ENCODE data around the gene PTPRG. TPM values are rescaled to one million over a fixed set of nuclear protein-coding genes. Genes with fewer than 3 reads are reported as not detected.

Gene PTPRG
- total RNA-seq, 1 donor from 2014 or later: 77.2 TPM

DNA sequence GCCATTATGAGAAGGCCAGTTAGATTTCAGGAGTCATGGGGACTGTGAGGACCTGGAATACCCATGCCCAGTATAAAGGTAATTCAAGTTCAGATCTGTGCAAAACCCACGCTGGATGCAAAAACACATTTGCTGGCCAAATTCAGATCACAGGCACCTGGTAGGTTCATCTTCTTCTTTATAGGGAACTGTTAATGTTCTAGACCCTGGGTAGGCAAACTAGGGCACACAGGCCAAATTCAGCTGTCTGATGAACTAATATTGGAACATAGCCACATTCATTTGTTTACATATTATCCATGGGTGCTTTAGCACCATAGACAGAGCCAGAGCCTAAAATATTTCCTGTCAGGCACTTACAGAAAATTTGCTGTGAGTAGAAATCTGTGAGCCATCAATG is 241.4 kb downstream of the PTPRG start:
- Mint-ChIP-seq H3K4me1 (ENCODE audit: unreplicated experiment) (peaks cover 33% of the 10 kb centered on the region), H3K4me3 (no peak overlapping the region), H3K36me3 (peaks cover 5% of the 10 kb centered on the region), H3K9me3 (no peaks in the 10 kb centered on the region), H3K27me3 (peaks cover 2% of the 10 kb centered on the region), H3K27ac (no peak overlapping the region)
- DNase-seq (ENCODE audit: extremely low spot score, unreplicated experiment): no peak
- TF ChIP-seq CTCF (conservative IDR thresholded peaks at IDR 0.05): no peak

GRCh38 chr3:61803983-61804382 is 242.6 kb downstream of the PTPRG start:
- no peak for DNase-seq (ENCODE audit: extremely low spot score, unreplicated experiment)
- H3K9me3 Mint-ChIP-seq: no peaks in the 10 kb centered on the region
- peaks cover 5% of the 10 kb centered on the region for H3K36me3 Mint-ChIP-seq
- H3K27me3 Mint-ChIP-seq: peaks cover 2% of the 10 kb centered on the region
- no peak for TF ChIP-seq CTCF (conservative IDR thresholded peaks at IDR 0.05)
- peaks cover 44% of the 10 kb centered on the region for H3K4me1 Mint-ChIP-seq (ENCODE audit: unreplicated experiment)
- no peak overlapping the region for H3K4me3 Mint-ChIP-seq
- no peak overlapping the region for H3K27ac Mint-ChIP-seq

DNA sequence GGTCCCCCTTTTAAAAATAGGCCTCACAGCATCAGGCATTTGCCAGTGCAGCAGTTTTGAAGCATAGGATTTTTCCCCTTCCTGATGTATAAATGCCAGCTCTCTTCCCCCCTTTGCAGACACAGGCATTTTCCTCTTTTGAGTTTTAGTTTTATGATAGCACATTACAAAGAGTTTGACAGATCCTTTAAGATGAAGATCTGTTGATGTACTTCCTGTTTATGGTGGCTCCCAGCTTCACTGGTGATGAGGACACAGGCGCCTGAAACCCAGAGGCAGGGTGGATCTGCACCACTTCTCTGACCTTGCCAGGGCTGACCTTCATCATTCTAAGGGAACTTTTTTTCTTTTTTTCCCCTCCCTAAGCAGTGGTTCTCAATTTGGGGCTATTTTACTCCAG is 243.4 kb downstream of the PTPRG start:
- DNase-seq (ENCODE audit: extremely low spot score, unreplicated experiment): no peak
- Mint-ChIP-seq H3K27me3 (peaks cover 2% of the 10 kb centered on the region), H3K36me3 (peaks cover 5% of the 10 kb centered on the region), H3K27ac (no peak overlapping the region), H3K9me3 (no peaks in the 10 kb centered on the region), H3K4me3 (no peak overlapping the region), H3K4me1 (ENCODE audit: unreplicated experiment) (peaks cover 50% of the 10 kb centered on the region)
- no peak for TF ChIP-seq CTCF (conservative IDR thresholded peaks at IDR 0.05)

DNA sequence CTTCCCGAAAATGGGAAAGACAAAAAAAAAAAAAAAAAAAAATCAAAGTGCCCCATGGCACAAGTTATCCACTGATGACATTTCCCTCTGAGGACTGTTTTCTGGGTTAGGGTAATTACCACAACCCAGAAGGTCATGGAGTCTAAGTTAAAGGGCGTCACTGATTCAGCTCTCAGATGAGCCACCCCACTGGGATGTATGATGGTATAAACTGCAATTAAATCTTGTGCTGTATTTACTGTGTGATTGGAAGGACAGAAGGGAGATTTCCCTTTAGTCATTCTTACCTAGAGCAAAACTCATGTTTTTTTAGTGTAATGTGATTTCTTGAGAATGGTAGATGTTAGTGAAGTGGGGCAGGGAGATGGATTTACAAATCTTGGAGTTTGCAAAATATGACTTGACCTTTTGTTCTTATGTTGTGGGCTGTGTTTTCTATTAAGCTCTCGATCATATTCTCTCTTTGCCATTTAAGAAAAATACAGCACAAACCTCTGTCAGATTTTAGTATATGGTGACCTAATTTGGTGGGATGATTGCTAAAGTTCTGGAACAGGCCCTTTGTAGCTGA is 244.2 kb downstream of the PTPRG start:
- Mint-ChIP-seq H3K4me3 (peak overlapping the region; percentile 6), H3K27me3 (no peaks in the 10 kb centered on the region), H3K27ac (no peak overlapping the region), H3K9me3 (no peaks in the 10 kb centered on the region), H3K4me1 (ENCODE audit: unreplicated experiment) (peaks cover 58% of the 10 kb centered on the region), H3K36me3 (no peaks in the 10 kb centered on the region)
- TF ChIP-seq CTCF (conservative IDR thresholded peaks at IDR 0.05): no peak
- DNase-seq (ENCODE audit: extremely low spot score, unreplicated experiment): no peak

- Mint-ChIP-seq H3K27ac (no peak overlapping the region), H3K4me1 (ENCODE audit: unreplicated experiment) (peaks cover 58% of the 10 kb centered on the region), H3K9me3 (no peaks in the 10 kb centered on the region), H3K4me3 (no peak overlapping the region), H3K36me3 (no peaks in the 10 kb centered on the region), H3K27me3 (no peaks in the 10 kb centered on the region)
- no peak for TF ChIP-seq CTCF (conservative IDR thresholded peaks at IDR 0.05)
- DNase-seq (ENCODE audit: extremely low spot score, unreplicated experiment): no peak
Observed at GRCh38 chr3:61806810-61807209, 245.4 kb downstream of the PTPRG start.

DNA sequence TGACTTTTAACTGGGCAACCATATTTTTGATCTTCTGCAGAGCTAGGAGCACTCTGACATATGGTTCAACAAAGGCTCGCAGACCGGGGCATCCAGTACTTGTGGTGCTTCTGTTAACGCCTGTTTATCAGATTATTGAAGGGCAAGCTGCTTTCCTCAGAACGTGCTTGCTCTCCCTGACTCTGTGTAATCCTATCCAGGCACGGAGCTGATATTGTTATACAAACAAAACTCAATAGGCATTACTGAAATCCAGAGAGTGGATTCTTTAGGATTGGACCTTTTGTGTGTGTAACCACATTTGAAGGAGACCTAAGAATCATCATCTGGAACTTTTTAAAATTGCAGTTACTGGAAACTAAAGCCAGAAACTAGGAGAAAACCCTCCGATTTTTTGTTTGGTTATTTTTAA is 246.5 kb downstream of the PTPRG start:
- Mint-ChIP-seq H3K27me3 (no peaks in the 10 kb centered on the region), H3K27ac (peak overlapping the region; percentile 6), H3K4me3 (peak overlapping the region; percentile 66), H3K36me3 (no peaks in the 10 kb centered on the region), H3K4me1 (ENCODE audit: unreplicated experiment) (peaks cover 58% of the 10 kb centered on the region), H3K9me3 (no peaks in the 10 kb centered on the region)
- no peak for DNase-seq (ENCODE audit: extremely low spot score, unreplicated experiment)
- TF ChIP-seq CTCF (conservative IDR thresholded peaks at IDR 0.05): no peak

All from type B pancreatic cell (in vitro differentiated cells).